Measurements from ENCODE around the gene CELSR2.

Gene CELSR2

DNA sequence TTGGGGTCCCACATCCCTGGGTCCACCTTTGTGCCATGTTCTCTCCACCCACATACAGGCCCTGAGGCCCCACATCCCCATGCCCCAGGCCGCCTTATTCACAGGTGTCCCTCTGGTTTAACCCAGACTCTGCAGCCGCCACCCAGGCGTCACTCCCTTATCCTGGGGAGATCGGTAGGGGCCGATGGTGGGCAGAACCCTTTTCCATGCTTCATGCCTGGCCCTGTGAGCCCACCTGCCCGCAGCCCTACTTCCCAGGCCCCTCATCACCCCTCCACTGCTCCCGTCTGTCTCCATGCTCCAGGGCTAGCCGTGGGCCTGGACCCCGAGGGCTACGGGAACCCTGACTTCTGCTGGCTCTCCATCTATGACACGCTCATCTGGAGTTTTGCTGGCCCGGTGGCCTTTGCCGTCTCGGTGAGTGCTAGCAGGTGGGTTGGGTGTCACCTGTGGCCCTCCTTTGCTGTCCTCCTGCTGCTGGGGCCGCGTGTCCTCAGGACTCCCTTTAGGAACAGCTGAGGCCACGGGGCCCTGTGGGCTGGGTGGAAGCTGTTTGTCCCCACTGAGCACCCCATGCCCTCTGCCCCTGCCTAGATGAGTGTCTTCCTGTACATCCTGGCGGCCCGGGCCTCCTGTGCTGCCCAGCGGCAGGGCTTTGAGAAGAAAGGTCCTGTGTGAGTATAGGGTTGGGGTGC is 21.4 kb downstream of the CELSR2 start:
- no peak overlapping the region for H3K4me3 ChIP-seq (ENCODE audit: low read depth in 1 of 2, low read length in 2 of 2)
- H3K36me3 ChIP-seq (ENCODE audit: control insufficient read depth in 1 of 2, insufficient read depth in 2 of 2, low read length in 2 of 2): no peaks in the 10 kb centered on the region
- H3K4me1 ChIP-seq (ENCODE audit: control insufficient read depth in 1 of 2, insufficient read depth in 2 of 2, low read length in 2 of 2): peaks cover 6 to 13% of the 10 kb centered on the region in 2 donors
- no peaks in the 10 kb centered on the region for H3K9me3 ChIP-seq (ENCODE audit: control insufficient read depth in 1 of 2, low read length in 2 of 2)
- H3K27me3 ChIP-seq (ENCODE audit: control insufficient read depth in 1 of 2, insufficient read depth in 2 of 2, low read length in 2 of 2): no peaks in the 10 kb centered on the region
- no peak overlapping the region for H3K27ac ChIP-seq (ENCODE audit: low read depth, low read length)
- no peak overlapping the region for H3K9ac ChIP-seq (ENCODE audit: low read depth in 1 of 2, low read length in 2 of 2)

DNA sequence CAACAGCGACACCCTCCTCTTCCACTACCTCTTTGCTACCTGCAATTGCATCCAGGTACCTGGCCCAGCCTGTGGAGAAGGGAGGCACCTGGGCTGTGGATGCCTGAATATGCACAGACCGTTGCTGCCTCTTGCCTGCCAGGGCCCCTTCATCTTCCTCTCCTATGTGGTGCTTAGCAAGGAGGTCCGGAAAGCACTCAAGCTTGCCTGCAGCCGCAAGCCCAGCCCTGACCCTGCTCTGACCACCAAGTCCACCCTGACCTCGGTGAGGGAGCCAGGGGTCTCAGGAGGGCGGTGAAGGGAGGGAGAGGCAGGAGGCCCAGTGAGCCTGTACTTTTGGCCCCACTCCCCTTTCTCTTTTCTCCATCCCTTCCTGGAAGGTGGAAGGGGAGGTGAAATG is 22.1 kb downstream of the CELSR2 start:
- H3K27ac ChIP-seq (ENCODE audit: low read depth, low read length): no peak overlapping the region
- peaks cover 6 to 13% of the 10 kb centered on the region in 2 donors for H3K4me1 ChIP-seq (ENCODE audit: control insufficient read depth in 1 of 2, insufficient read depth in 2 of 2, low read length in 2 of 2)
- H3K36me3 ChIP-seq (ENCODE audit: control insufficient read depth in 1 of 2, insufficient read depth in 2 of 2, low read length in 2 of 2): no peaks in the 10 kb centered on the region
- H3K9me3 ChIP-seq (ENCODE audit: control insufficient read depth in 1 of 2, low read length in 2 of 2): no peaks in the 10 kb centered on the region
- no peaks in the 10 kb centered on the region for H3K27me3 ChIP-seq (ENCODE audit: control insufficient read depth in 1 of 2, insufficient read depth in 2 of 2, low read length in 2 of 2)
- no peak overlapping the region for H3K9ac ChIP-seq (ENCODE audit: low read depth in 1 of 2, low read length in 2 of 2)
- H3K4me3 ChIP-seq (ENCODE audit: low read depth in 1 of 2, low read length in 2 of 2): no peak overlapping the region

DNA sequence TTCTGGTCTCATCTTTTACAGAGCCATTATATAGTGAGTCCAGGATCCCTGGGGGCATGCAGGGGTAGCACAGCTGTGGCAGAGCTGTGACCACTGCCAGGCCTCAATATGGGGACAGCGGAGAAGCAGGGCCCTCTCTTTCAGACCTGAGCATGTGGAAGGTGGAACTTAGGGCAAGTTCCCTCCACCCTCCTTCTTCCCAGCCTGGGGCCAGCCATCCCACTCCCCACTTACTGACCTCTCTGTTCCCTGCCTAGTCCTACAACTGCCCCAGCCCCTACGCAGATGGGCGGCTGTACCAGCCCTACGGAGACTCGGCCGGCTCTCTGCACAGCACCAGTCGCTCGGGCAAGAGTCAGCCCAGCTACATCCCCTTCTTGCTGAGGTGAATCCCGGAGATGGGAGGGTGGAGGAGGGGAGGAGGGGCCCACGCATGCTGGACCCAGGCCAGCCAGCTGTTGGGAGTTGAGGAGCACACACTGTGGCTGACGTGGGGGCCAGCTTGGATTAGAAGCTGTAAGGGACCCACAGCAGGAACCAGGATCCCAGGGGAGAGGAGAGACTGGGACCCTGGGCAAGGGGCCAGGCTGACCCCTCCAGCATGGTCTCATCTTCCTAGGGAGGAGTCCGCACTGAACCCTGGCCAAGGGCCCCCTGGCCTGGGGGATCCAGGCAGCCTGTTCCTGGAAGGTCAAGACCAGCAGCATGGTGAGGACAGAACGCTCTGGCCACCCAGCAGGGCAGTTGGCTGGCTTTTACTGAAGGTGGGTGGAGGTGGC is 22.9 kb downstream of the CELSR2 start:
- Histone ChIP-seq H3K9me3 (ENCODE audit: control insufficient read depth in 1 of 2, low read length in 2 of 2) (no peaks in the 10 kb centered on the region), H3K27me3 (ENCODE audit: control insufficient read depth in 1 of 2, insufficient read depth in 2 of 2, low read length in 2 of 2) (no peaks in the 10 kb centered on the region), H3K4me3 (ENCODE audit: low read depth in 1 of 2, low read length in 2 of 2) (no peak overlapping the region), H3K27ac (ENCODE audit: low read depth, low read length) (no peak overlapping the region), H3K4me1 (ENCODE audit: control insufficient read depth in 1 of 2, insufficient read depth in 2 of 2, low read length in 2 of 2) (peaks cover 12 to 17% of the 10 kb centered on the region in 2 donors), H3K36me3 (ENCODE audit: control insufficient read depth in 1 of 2, insufficient read depth in 2 of 2, low read length in 2 of 2) (no peaks in the 10 kb centered on the region), H3K9ac (ENCODE audit: low read depth in 1 of 2, low read length in 2 of 2) (no peak overlapping the region)

DNA sequence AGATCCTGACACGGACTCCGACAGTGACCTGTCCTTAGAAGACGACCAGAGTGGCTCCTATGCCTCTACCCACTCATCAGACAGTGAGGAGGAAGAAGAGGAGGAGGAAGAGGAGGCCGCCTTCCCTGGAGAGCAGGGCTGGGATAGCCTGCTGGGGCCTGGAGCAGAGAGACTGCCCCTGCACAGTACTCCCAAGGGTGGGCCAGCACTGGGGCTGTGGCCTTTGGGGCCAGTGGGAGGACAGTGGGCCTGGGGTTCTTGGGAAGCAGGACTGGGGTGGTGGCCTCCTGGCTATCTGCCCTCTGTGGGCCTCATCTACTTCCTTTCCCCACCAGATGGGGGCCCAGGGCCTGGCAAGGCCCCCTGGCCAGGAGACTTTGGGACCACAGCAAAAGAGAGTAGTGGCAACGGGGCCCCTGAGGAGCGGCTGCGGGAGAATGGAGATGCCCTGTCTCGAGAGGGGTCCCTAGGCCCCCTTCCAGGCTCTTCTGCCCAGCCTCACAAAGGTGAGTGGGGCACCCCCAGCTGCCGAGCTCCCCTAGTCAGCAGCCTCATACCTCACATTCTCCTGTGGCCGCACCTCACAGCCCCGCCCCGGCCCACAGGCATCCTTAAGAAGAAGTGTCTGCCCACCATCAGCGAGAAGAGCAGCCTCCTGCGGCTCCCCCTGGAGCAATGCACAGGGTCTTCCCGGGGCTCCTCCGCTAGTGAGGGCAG is 23.6 kb downstream of the CELSR2 start:
- Histone ChIP-seq H3K27me3 (ENCODE audit: control insufficient read depth in 1 of 2, insufficient read depth in 2 of 2, low read length in 2 of 2) (no peaks in the 10 kb centered on the region), H3K27ac (ENCODE audit: low read depth, low read length) (no peak overlapping the region), H3K36me3 (ENCODE audit: control insufficient read depth in 1 of 2, insufficient read depth in 2 of 2, low read length in 2 of 2) (no peaks in the 10 kb centered on the region), H3K4me3 (ENCODE audit: low read depth in 1 of 2, low read length in 2 of 2) (no peak overlapping the region), H3K4me1 (ENCODE audit: control insufficient read depth in 1 of 2, insufficient read depth in 2 of 2, low read length in 2 of 2) (peaks cover 20 to 25% of the 10 kb centered on the region in 2 donors), H3K9ac (ENCODE audit: low read depth in 1 of 2, low read length in 2 of 2) (no peak overlapping the region), H3K9me3 (ENCODE audit: control insufficient read depth in 1 of 2, low read length in 2 of 2) (no peaks in the 10 kb centered on the region)

DNA sequence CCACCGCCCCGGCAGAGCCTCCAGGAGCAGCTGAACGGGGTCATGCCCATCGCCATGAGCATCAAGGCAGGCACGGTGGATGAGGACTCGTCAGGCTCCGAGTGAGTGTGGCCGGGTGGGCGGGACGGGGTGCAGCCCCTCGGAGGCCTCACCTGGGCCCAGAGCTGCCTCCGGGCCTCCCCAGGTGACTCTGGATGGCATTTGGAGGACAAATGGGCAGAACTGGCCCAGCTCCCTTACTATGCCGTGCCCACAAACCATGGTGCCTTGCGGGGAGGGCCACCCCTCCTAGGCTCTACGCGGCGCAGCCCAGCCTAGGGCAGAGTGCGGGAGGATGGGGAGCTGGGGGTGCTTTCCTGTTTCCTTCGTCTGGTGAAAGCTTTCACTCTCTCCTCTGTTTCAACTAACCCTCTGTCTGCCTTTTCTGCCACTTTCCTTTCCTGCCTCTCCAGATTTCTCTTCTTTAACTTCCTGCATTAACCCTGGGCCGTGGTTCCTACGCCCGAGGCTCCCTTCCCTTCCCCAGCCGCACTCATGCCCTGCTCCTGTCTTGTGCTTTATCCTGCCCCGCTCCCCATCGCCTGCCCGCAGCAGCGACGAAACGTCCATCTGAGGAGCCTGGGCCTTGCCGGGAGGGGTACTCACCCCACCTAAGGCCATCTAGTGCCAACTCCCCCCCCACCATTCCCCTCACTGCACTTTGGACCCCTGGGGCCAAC is 24.4 kb downstream of the CELSR2 start:
- Histone ChIP-seq H3K4me3 (ENCODE audit: low read depth in 1 of 2, low read length in 2 of 2) (no peak overlapping the region), H3K9ac (ENCODE audit: low read depth in 1 of 2, low read length in 2 of 2) (no peak overlapping the region), H3K4me1 (ENCODE audit: control insufficient read depth in 1 of 2, insufficient read depth in 2 of 2, low read length in 2 of 2) (peaks cover 20 to 29% of the 10 kb centered on the region in 2 donors), H3K36me3 (ENCODE audit: control insufficient read depth in 1 of 2, insufficient read depth in 2 of 2, low read length in 2 of 2) (no peaks in the 10 kb centered on the region), H3K9me3 (ENCODE audit: control insufficient read depth in 1 of 2, low read length in 2 of 2) (no peaks in the 10 kb centered on the region), H3K27ac (ENCODE audit: low read depth, low read length) (no peak overlapping the region), H3K27me3 (ENCODE audit: control insufficient read depth in 1 of 2, insufficient read depth in 2 of 2, low read length in 2 of 2) (no peaks in the 10 kb centered on the region)

DNA sequence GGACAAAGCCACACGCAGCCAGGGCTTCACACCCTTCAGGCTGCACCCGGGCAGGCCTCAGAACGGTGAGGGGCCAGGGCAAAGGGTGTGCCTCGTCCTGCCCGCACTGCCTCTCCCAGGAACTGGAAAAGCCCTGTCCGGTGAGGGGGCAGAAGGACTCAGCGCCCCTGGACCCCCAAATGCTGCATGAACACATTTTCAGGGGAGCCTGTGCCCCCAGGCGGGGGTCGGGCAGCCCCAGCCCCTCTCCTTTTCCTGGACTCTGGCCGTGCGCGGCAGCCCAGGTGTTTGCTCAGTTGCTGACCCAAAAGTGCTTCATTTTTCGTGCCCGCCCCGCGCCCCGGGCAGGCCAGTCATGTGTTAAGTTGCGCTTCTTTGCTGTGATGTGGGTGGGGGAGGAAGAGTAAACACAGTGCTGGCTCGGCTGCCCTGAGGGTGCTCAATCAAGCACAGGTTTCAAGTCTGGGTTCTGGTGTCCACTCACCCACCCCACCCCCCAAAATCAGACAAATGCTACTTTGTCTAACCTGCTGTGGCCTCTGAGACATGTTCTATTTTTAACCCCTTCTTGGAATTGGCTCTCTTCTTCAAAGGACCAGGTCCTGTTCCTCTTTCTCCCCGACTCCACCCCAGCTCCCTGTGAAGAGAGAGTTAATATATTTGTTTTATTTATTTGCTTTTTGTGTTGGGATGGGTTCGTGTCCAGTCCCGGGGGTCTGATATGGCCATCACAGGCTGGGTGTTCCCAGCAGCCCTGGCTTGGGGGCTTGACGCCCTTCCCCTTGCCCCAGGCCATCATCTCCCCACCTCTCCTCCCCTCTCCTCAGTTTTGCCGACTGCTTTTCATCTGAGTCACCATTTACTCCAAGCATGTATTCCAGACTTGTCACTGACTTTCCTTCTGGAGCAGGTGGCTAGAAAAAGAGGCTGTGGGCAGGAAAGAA is 25.5 kb downstream of the CELSR2 start:
- Histone ChIP-seq H3K4me3 (ENCODE audit: low read depth in 1 of 2, low read length in 2 of 2) (no peak overlapping the region), H3K36me3 (ENCODE audit: control insufficient read depth in 1 of 2, insufficient read depth in 2 of 2, low read length in 2 of 2) (peaks cover 0 to 3% of the 10 kb centered on the region in 2 donors), H3K9me3 (ENCODE audit: control insufficient read depth in 1 of 2, low read length in 2 of 2) (no peaks in the 10 kb centered on the region), H3K27ac (ENCODE audit: low read depth, low read length) (no peak overlapping the region), H3K9ac (ENCODE audit: low read depth in 1 of 2, low read length in 2 of 2) (no peak overlapping the region), H3K27me3 (ENCODE audit: control insufficient read depth in 1 of 2, insufficient read depth in 2 of 2, low read length in 2 of 2) (no peaks in the 10 kb centered on the region), H3K4me1 (ENCODE audit: control insufficient read depth in 1 of 2, insufficient read depth in 2 of 2, low read length in 2 of 2) (peaks cover 20 to 29% of the 10 kb centered on the region in 2 donors)

DNA sequence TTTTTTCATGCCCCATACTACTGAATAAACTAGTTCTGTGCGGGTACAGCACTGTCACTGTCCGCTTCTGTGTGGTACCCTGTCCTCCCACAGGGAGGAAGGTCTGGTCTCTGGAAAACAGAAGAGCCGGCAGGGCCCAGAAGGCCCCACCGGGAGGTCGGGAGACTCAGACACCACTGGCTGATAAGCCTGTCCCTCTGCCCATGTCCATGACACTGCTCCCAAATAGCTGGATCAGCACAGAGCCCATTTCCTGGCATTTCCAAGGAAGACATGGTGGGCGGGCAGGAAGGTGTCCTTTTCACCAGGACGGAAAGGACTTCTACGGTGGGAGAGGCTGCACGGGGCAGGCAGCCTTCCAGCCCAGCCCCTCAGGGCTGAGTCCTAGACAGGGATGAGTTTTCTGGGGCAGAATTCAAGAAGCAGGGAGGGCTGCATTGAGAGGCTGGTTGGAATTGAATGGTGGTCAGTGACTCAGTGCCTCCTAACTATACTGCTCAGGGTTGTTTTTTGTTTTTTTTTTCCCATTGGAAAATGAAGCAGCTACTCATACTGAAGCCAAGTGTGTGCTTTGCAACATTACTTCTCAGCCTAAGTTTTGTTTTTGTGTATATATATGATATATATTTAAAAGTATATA is 26.5 kb downstream of the CELSR2 start:
- Histone ChIP-seq H3K4me1 (ENCODE audit: control insufficient read depth in 1 of 2, insufficient read depth in 2 of 2, low read length in 2 of 2) (peaks cover 20 to 29% of the 10 kb centered on the region in 2 donors), H3K4me3 (ENCODE audit: low read depth in 1 of 2, low read length in 2 of 2) (no peak overlapping the region), H3K9ac (ENCODE audit: low read depth in 1 of 2, low read length in 2 of 2) (no peak overlapping the region), H3K9me3 (ENCODE audit: control insufficient read depth in 1 of 2, low read length in 2 of 2) (no peaks in the 10 kb centered on the region), H3K36me3 (ENCODE audit: control insufficient read depth in 1 of 2, insufficient read depth in 2 of 2, low read length in 2 of 2) (peaks cover 0 to 8% of the 10 kb centered on the region in 2 donors), H3K27ac (ENCODE audit: low read depth, low read length) (no peak overlapping the region), H3K27me3 (ENCODE audit: control insufficient read depth in 1 of 2, insufficient read depth in 2 of 2, low read length in 2 of 2) (no peaks in the 10 kb centered on the region)

DNA sequence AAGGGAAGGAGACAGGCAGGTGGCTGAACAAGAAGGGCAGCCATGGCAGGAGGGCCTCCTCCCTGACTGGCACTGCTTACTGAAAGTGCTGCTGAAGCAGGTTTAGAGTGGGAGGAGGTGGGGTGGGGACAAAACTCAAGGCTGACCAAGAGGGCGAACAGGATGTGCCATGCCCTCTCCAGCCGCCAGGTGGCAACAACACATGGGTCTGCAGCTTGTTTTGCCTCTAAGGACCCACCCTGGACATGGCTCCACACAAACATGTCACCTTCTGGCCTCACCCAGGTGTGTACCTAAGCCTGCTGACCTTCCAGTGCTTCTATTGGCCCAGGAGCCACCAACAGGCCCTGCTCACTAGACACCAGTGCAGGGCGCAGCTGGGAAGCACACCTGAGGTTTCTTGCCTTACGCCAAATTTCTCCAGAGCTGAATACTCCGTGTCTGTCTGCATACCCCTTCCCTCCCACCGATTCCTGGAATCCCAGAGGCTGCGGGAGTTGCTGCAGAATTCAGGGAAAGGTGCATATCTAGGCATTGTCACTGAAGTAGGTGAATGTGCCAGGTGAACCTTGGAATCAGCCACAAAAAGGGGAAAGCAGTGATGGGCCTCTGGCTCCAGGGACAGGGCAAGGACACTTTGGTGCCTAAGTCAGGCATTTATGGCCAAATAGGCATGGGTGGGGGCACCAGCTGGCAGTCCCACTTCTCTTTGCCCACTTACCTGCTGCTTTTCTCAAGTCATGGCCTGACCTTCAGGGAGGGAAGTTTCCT is 28.3 kb downstream of the CELSR2 start:
- peak overlapping the region; percentile 39 for H3K27ac ChIP-seq (ENCODE audit: low read depth, low read length)
- H3K9me3 ChIP-seq (ENCODE audit: control insufficient read depth in 1 of 2, low read length in 2 of 2): no peaks in the 10 kb centered on the region
- no peak overlapping the region for H3K4me3 ChIP-seq (ENCODE audit: low read depth in 1 of 2, low read length in 2 of 2)
- H3K4me1 ChIP-seq (ENCODE audit: control insufficient read depth in 1 of 2, insufficient read depth in 2 of 2, low read length in 2 of 2): peaks cover 30 to 40% of the 10 kb centered on the region in 2 donors
- peak overlapping the region in 1 of 2 donors; percentile 13 for H3K9ac ChIP-seq (ENCODE audit: low read depth in 1 of 2, low read length in 2 of 2)
- peaks cover 0 to 8% of the 10 kb centered on the region in 2 donors for H3K36me3 ChIP-seq (ENCODE audit: control insufficient read depth in 1 of 2, insufficient read depth in 2 of 2, low read length in 2 of 2)
- H3K27me3 ChIP-seq (ENCODE audit: control insufficient read depth in 1 of 2, insufficient read depth in 2 of 2, low read length in 2 of 2): no peaks in the 10 kb centered on the region
